Activated naive CD8-positive, alpha-beta T cell (primary cell): ENCODE data around the gene CES1.
"Not testable (repeated sequence)": the region's sequence is repeated elsewhere in the genome, so short reads cannot be mapped to it uniquely, and the experiment has no call there.

ENCODE experiments used
- H3K27ac Mint-ChIP-seq: one replicate; pipeline ENCODE4 v1.8.0; 2021; ENCODE audit warnings: mixed read lengths
- H3K27me3 Mint-ChIP-seq: one replicate; pipeline ENCODE4 v1.8.0; 2021; ENCODE audit warnings: mixed read lengths
- H3K36me3 Mint-ChIP-seq: one replicate; pipeline ENCODE4 v1.8.0; 2021; ENCODE audit warnings: mixed read lengths
- H3K4me1 Mint-ChIP-seq: one replicate; pipeline ENCODE4 v1.8.0; 2021; ENCODE audit warnings: low read depth, mixed read lengths
- H3K4me3 Mint-ChIP-seq: one replicate; pipeline ENCODE4 v1.8.0; 2021; ENCODE audit warnings: mild to moderate bottlenecking, mixed read lengths
- H3K9me3 Mint-ChIP-seq: one replicate; pipeline ENCODE4 v1.8.0; 2021; ENCODE audit warnings: low read depth, mixed read lengths

The CES1 gene

DNA sequence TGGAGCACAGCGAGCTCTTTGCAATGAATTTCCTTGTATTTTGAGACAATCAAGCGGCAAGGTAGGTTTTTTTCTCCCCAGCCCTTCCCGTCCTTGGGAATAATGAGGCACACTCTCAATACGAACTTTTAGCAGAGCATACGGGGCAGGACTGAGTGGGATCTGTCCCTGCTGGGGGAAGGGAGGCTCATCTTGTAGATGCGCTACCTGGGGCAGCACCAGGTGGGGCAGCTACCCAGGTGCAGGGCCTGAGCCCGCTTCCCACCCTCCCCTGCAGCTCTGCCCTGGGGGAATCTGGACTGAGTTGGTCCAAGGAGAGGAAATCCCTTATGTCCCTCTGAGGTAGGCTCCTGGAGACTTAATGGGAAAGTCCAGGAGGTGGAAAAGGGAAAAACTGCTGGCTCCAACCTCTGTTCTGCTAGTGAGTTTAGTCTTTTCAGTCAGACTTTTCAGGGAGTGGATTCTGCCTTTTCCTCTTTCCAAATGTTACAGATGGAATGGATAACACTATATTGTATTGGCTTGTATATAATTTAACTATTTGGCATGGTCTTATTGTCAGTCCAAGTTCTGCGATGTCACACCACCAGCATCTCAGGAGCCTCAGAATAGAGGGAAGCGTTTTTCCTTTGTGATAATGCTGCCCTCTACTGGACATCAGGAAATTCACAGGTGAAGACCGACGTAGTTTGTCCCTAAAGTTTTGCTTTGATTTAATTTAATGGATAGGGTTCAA lies 9.6 kb upstream of the CES1 start:
- H3K9me3 Mint-ChIP-seq: no peaks in the 10 kb centered on the region
- no peak overlapping the region for H3K27ac Mint-ChIP-seq
- H3K36me3 Mint-ChIP-seq: no peaks in the 10 kb centered on the region
- H3K4me3 Mint-ChIP-seq: no peak overlapping the region
- no peaks in the 10 kb centered on the region for H3K4me1 Mint-ChIP-seq
- peaks cover 11% of the 10 kb centered on the region for H3K27me3 Mint-ChIP-seq

DNA sequence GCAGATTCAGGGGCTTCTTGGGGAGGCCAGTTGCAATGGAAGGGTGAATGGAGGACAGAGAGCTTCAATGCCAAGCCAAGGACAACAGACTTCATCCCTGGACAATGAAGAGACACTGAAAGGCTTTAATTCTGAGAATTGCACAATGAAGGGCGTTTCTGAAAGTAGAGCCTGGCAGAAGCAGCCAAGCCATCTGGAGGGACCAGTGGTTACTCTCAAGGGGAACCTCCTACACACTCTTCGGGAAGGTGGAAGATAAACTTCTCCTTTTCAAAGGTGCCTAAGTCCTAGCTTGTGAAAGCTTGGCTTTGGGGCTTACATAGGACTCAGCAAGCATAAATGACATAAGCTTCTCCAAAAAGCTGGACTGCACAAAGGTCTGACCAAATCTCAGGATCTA lies 6.2 kb upstream of the CES1 start:
- H3K4me1 Mint-ChIP-seq: no peaks in the 10 kb centered on the region
- H3K27me3 Mint-ChIP-seq: peaks cover 6% of the 10 kb centered on the region
- no peak overlapping the region for H3K27ac Mint-ChIP-seq
- H3K36me3 Mint-ChIP-seq: no peaks in the 10 kb centered on the region
- H3K4me3 Mint-ChIP-seq: no peak overlapping the region
- H3K9me3 Mint-ChIP-seq: no peaks in the 10 kb centered on the region

DNA sequence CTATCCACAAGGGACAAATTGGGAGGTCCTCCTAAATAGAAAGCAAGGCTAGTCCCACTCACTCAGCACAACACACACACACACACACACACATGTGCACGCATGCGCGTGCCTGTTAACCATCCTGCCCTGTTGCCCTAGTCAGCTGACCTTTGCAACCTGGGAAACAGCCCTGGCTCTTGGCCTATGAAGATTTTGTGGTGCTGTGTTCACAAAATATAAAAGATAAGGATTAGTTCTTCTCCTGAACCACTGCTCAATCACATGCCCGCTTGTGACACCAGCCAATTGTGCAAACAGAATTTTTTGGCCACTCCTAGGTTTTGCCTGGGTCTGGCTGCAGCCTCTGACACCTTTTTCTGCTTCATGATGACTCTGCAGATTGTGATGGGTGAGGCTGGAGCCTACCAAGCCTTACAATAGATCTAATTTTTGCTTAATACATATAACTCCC lies 3.3 kb upstream of the CES1 start:
- Mint-ChIP-seq H3K9me3 (no peaks in the 10 kb centered on the region), H3K27ac (no peak overlapping the region)

DNA sequence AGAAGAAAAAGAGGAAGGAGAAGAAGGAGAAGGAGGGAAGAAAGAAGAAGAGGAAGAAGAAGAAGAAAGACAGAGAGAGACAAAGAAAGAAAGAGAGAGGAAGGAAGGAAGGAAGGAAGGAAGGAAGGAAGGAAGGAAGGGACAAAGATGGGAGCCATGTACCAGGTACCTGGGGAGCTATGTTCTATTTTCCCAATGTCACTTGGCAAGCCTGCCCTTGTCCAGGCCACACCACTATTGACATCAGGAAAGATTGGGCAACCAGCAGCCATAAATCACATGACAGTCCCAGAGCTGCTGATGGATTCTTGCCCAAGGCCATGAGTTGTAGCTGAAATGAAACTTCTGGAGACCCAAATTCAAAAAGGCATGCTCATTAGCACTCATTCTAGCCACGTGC lies 2.7 kb upstream of the CES1 start:
- Mint-ChIP-seq H3K36me3 (no peaks in the 10 kb centered on the region), H3K4me3 (no peak overlapping the region), H3K9me3 (no peaks in the 10 kb centered on the region), H3K27ac (no peak overlapping the region), H3K27me3 (peaks cover 5% of the 10 kb centered on the region), H3K4me1 (no peaks in the 10 kb centered on the region)

More for the DNA sequence above, 3.3 kb upstream of the CES1 start:
- Mint-ChIP-seq H3K36me3 (no peaks in the 10 kb centered on the region), H3K27me3 (peaks cover 5% of the 10 kb centered on the region), H3K4me1 (no peaks in the 10 kb centered on the region), H3K4me3 (no peak overlapping the region)

DNA sequence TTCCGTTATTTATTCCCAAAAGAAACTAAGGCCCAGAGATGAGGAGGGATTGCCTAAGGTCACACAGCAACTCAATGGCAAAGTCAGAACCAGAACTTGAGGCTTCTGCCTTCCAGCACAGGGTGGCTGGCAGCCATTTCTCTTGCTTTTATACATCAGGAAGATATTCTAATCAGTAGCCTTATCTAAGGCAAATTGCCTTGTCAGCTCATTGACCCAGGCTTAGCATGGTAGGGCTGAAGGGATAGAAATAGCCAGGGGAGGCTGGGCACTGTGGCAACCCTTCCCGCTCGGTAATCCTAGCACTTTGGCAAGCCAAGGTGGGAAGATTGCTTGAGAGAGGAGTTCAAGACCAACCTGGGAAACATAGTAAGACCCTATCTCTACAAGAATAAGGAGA lies 2.3 kb upstream of the CES1 start:
- H3K36me3 Mint-ChIP-seq, H3K27me3 Mint-ChIP-seq, H3K27ac Mint-ChIP-seq, H3K4me3 Mint-ChIP-seq, H3K9me3 Mint-ChIP-seq, H3K4me1 Mint-ChIP-seq: not testable (repeated sequence)

DNA sequence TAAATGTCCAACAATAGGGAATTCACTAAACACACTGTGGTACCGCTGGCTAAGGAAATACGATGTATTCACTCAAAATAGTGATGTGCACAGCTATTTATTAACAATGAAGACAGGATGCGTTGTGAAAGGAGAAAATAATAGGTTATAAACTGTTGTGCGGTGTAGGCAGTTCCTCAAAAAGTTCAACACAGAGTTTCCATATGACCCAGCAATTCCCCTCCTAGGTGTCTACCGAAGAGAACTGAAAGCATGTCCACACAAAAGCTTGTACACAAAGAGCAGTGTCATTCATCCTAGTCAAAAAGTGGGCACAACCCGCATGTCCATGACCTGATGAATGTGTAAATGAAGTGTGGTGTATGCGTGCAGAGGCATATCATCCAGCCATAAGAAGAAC lies 1.2 kb upstream of the CES1 start:
- no peaks in the 10 kb centered on the region for H3K36me3 Mint-ChIP-seq

DNA sequence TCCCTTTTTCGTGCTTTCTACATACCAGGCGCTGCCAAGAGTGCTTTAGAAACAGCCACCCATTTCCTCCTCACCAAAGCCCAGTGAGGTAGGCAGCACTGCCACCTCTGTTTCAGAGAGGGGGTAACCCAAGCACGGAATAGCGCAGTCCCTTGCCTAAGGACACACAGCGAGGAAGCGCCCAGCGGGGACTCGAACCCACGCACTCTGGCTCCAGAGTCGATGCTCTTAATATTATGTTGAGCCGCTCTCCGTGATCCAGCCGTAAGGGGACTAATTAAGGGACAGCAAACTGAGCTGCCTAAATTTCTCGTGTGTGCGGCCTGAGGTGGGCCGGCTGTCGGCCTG lies 497 bp downstream of the CES1 start:
- Mint-ChIP-seq H3K27ac (no peak overlapping the region), H3K36me3 (no peaks in the 10 kb centered on the region), H3K4me1 (no peaks in the 10 kb centered on the region), H3K4me3 (no peak overlapping the region), H3K27me3 (no peaks in the 10 kb centered on the region), H3K9me3 (no peaks in the 10 kb centered on the region)

More for the DNA sequence above, 1.2 kb upstream of the CES1 start:
- Mint-ChIP-seq H3K27me3 (peaks cover 5% of the 10 kb centered on the region), H3K4me3 (no peak overlapping the region), H3K27ac (no peak overlapping the region), H3K4me1 (no peaks in the 10 kb centered on the region), H3K9me3 (no peaks in the 10 kb centered on the region)

DNA sequence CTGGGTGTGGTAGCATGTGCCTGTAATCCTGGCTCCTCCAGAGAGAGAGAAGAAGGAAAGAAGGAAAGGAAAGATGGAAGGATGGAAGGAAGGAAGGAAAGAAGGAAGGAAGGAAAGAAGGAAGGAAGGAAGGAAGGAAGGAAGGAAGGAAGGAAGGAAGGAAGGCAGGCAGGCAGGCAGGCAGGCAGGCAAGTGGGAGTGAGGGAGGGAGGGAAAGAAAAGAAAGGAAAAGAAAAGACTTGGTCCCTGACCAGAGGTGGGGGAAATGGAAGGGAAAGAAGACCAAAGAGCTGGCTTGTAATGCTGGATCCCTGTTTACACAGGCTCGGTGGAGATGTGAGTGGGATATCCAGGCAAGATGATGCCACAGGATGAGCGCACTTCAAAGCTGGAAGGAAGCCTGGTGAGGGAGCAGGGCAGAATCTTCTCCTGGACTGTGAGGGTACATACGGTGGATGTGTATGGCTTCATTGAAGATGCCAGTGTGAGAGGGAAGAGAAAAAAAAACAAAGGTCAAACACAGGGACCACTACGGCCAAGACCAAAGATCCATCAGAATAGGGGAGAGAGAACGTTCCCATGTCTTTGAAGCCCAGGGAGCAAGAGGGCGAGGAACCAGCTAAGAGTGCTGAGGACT lies 2.1 kb downstream of the CES1 start:
- H3K4me1 Mint-ChIP-seq: no peaks in the 10 kb centered on the region
- H3K27me3 Mint-ChIP-seq: peaks cover 3% of the 10 kb centered on the region
- no peak overlapping the region for H3K4me3 Mint-ChIP-seq
- H3K27ac Mint-ChIP-seq: no peak overlapping the region
- no peaks in the 10 kb centered on the region for H3K9me3 Mint-ChIP-seq
- H3K36me3 Mint-ChIP-seq: no peaks in the 10 kb centered on the region

DNA sequence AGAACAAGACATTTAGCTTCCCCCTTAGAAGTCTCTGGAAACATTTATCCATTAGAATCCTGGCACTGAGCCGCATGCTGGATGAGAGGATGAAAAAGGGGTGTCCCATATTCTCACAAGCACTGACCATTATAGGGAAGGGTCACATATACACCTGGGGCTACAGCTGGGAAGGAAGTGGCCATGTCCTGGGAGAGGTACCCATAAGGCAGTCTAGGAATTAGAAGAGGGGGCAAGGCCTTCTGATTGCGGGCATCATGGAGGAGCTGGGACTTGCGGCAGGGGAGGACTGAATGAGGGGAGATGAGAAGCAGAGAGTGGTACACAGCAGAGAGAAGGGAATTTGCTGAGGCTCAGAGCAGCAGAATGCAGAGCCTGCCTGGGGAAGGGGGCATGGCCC lies 3.7 kb downstream of the CES1 start:
- H3K36me3 Mint-ChIP-seq, H3K4me1 Mint-ChIP-seq, H3K27ac Mint-ChIP-seq, H3K4me3 Mint-ChIP-seq, H3K9me3 Mint-ChIP-seq: not testable (repeated sequence)
- peaks cover 11% of the 10 kb centered on the region for H3K27me3 Mint-ChIP-seq

DNA sequence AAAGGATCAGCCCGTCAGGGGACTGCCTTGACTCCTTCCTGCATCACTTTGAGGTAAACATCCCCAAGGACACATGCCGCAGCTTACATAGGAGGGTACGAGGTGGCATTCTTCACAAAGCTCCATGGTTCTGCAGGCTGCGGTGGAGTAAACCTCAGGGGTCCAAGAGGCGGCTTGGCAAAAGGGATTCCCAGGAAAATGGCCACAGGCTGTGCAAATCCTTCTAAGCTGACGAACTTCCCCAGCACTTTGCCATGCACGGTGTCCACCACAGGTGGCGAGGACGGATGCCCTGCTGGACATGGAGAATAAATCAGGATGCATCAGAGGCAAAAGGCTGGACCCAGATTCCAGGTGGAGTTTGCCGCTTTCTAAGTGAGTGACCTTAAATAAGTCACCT lies 4.2 kb downstream of the CES1 start:
- Mint-ChIP-seq H3K4me3 (no peak overlapping the region), H3K9me3 (no peaks in the 10 kb centered on the region), H3K27me3 (peaks cover 11% of the 10 kb centered on the region), H3K27ac (no peak overlapping the region), H3K4me1 (no peaks in the 10 kb centered on the region), H3K36me3 (no peaks in the 10 kb centered on the region)

DNA sequence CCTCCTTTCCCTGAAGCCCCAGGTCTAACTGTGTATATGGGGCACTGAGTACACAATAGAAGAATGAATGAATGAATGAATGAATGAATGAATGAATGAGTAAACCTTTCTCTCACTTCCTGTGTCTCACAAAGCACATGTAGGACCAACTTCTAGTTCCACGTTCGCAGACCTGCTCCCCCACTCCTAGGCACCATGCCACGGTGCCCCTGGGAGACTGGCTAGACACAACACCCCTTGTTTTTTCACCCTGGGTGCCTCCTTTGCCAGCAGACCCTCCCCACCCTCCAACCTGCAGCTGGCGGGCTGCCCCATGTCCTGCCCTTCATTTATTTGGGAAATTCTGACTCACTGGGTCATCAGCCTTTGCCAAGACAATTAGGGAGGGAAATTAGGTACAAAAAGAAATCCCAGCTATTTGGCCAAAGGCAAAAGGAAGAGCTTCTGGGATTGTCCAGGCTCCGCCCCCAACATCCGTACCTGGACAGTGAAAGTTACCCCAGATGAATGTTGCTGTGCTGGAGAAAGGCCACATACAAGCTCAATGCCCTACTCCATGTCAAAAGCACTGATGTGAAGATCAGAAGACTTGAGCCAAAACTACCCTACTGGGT lies 7.7 kb downstream of the CES1 start:
- Mint-ChIP-seq H3K4me3 (no peak overlapping the region), H3K9me3 (no peaks in the 10 kb centered on the region), H3K27me3 (peaks cover 16% of the 10 kb centered on the region), H3K4me1 (no peaks in the 10 kb centered on the region), H3K36me3 (no peaks in the 10 kb centered on the region), H3K27ac (no peak overlapping the region)

DNA sequence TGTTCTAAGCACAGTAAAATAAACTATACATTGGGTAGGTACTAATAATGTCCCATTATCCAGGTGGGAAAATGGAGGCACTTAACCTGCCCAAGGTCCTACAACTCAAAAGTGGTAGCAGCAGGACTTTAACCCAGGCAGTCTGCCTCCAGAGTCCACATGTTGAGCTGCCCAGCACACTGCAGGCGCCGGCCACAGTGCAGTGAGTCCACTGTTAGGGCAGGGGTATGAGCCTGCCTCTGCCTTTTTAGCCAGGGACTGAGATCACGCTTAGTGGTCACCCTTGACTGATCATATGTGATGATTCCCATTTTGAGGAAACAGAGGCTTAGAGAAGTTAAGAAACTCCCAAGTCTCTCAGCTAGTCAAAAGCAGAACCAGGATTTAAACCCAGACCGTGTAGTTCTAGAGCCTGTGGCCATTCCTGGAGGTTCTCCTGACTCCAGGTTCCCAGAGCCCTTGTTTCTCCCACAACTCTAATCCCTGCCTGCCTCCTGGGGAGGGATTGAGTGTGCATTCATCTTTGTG lies 8.4 kb downstream of the CES1 start:
- no peaks in the 10 kb centered on the region for H3K4me1 Mint-ChIP-seq
- no peaks in the 10 kb centered on the region for H3K36me3 Mint-ChIP-seq
- no peak overlapping the region for H3K4me3 Mint-ChIP-seq
- H3K9me3 Mint-ChIP-seq: no peaks in the 10 kb centered on the region
- no peak overlapping the region for H3K27ac Mint-ChIP-seq
- peaks cover 16% of the 10 kb centered on the region for H3K27me3 Mint-ChIP-seq

DNA sequence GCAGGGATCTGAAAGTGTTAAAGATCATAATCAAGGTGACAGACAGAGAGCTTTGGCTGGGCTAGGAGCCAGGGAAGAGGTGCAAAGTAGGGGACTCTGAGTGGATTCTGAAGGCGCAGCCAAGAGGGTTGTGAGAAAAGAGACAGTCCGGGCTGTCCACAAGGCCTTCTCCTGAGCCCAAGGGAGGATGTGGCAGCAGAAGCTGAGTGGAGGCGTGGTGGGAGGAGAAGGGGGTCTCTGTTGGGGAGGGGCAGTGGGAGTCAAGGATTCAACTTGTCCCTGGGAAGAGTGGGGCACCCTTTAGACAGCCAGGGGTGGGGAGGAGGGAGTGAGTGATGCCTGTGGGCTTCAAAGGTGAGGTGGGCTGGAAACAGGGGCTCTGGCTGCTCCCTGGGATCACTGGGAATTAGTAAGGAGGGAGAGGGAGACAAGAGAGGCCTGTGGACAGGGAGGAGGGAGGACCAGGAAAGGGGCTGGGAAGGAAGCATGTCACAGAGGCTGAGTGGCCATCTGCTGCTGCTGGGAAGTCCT lies 10.6 kb downstream of the CES1 start:
- Mint-ChIP-seq H3K27me3 (peaks cover 21% of the 10 kb centered on the region), H3K9me3 (no peaks in the 10 kb centered on the region), H3K4me3 (no peak overlapping the region), H3K27ac (no peak overlapping the region), H3K36me3 (no peaks in the 10 kb centered on the region), H3K4me1 (no peaks in the 10 kb centered on the region)

DNA sequence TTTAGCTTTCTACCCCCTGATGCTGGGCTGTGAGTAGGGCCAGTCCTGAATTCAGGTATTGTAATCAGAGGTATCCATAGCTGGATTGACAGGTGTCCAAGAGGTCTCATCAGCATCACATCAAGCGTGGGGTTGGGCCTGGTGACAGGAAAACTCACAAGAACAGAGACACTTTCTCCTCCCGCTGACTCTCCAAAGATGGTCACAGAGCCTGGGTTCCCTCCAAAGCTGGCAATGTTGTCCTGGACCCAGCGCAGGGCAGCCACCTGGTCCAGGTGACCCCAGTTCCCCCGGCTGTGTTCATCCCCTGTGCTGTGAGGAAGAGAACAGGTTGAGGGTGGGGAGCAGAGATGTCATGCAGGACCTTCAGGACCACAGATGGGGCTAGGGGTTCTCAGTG lies 11.7 kb downstream of the CES1 start:
- no peaks in the 10 kb centered on the region for H3K36me3 Mint-ChIP-seq

DNA sequence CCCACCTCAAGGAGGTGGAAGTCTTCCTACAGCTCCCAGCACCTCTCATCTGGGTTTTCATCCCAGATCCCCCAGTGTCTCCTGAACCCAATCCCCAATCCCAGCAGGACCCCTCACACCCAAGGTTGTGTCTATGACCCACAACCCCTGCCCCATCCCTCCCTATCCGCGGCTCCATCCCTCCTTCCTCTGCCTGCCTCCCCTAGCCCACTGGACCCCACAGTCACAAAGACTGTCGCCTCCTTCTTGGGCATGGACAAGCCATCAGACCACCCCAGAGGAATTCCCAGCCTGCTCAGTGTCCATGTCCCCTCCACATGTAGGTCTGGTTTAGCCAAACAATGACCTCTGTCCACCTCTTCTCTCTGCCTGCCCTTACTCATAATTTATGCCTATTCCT lies 12.3 kb downstream of the CES1 start:
- H3K36me3 Mint-ChIP-seq: no peaks in the 10 kb centered on the region
- H3K9me3 Mint-ChIP-seq: no peaks in the 10 kb centered on the region
- H3K4me3 Mint-ChIP-seq: no peak overlapping the region
- H3K27me3 Mint-ChIP-seq: peaks cover 23% of the 10 kb centered on the region
- no peak overlapping the region for H3K27ac Mint-ChIP-seq
- no peaks in the 10 kb centered on the region for H3K4me1 Mint-ChIP-seq

More for the DNA sequence above, 11.7 kb downstream of the CES1 start:
- no peaks in the 10 kb centered on the region for H3K9me3 Mint-ChIP-seq
- peaks cover 23% of the 10 kb centered on the region for H3K27me3 Mint-ChIP-seq
- no peak overlapping the region for H3K27ac Mint-ChIP-seq
- no peaks in the 10 kb centered on the region for H3K4me1 Mint-ChIP-seq
- no peak overlapping the region for H3K4me3 Mint-ChIP-seq
